NCI-H226 (cell line): ENCODE results near the gene CRB2.
"Not testable (repeated sequence)": the region's sequence is repeated elsewhere in the genome, so short reads cannot be mapped to it uniquely, and the experiment has no call there.

Experiments
- DNase-seq: peaks from one replicate; pipeline ENCODE4 v3.0.0-alpha.2; 2015

CRB2 gene

GRCh38 chr9:123383512-123384170, 27.6 kb downstream of the CRB2 start:
- no peak for DNase-seq

GRCh38 chr9:123387686-123388085, 31.7 kb downstream of the CRB2 start:
- DNase-seq, result no peak

- no peak for DNase-seq
These were observed 33.1 kb downstream of the CRB2 start for GRCh38 chr9:123389070-123389469.

GRCh38 chr9:123389698-123390097, 33.7 kb downstream of the CRB2 start:
- no peak for DNase-seq

- DNase-seq, result no peak
These were observed 34.5 kb downstream of the CRB2 start for GRCh38 chr9:123390337-123391135.

GRCh38 chr9:123391233-123391632, 35.2 kb downstream of the CRB2 start:
- no peak for DNase-seq

- DNase-seq, result no peak
These were observed 35.9 kb downstream of the CRB2 start for GRCh38 chr9:123391946-123392345.

GRCh38 chr9:123392802-123393201, 36.8 kb downstream of the CRB2 start:
- DNase-seq, result no peak

GRCh38 chr9:123394291-123395235, 38.6 kb downstream of the CRB2 start:
- DNase-seq, result no peak

- DNase-seq, result no peak
These were observed 39.3 kb downstream of the CRB2 start for GRCh38 chr9:123395276-123395688.

- DNase-seq, result peak; percentile 65
These were observed 39.9 kb downstream of the CRB2 start for GRCh38 chr9:123395689-123396511.

- DNase-seq, result no peak
These were observed 42.0 kb downstream of the CRB2 start for GRCh38 chr9:123397975-123398374.

GRCh38 chr9:123398938-123399337, 42.9 kb downstream of the CRB2 start:
- not testable (repeated sequence) for DNase-seq

GRCh38 chr9:123399803-123400378, 43.9 kb downstream of the CRB2 start:
- no peak for DNase-seq

GRCh38 chr9:123400926-123401503, 45.0 kb downstream of the CRB2 start:
- DNase-seq, result no peak

- peak; percentile 11 for DNase-seq
These were observed 46.0 kb downstream of the CRB2 start for GRCh38 chr9:123401879-123402513.

GRCh38 chr9:123402981-123403509, 47.0 kb downstream of the CRB2 start:
- DNase-seq, result no peak

GRCh38 chr9:123406016-123406415, 50.0 kb downstream of the CRB2 start:
- no peak for DNase-seq

GRCh38 chr9:123406691-123407216, 50.8 kb downstream of the CRB2 start:
- DNase-seq, result no peak

GRCh38 chr9:123407217-123407851, 51.3 kb downstream of the CRB2 start:
- DNase-seq, result no peak
